Cardiac muscle cell (in vitro differentiated cells and primary cell): ENCODE measurements around the gene AP3D1. TPM values are rescaled to one million over a fixed set of nuclear protein-coding genes. Genes with fewer than 3 reads are reported as not detected.
A peak's percentile ranks its signal among the peaks of the same experiment; 100 is the strongest.

Experiments used
- DNase-seq, 2 donors: peaks; one replicate each; pipeline versions ENCODE4 v3.0.0 to v3.0.0-alpha.2; 2010 to 2017; ENCODE audit warnings: low read depth in 1 of 2, low spot score in 1 of 2
- H3K27ac ChIP-seq: fragments of 200-600 bp; sonication (generic); 2 replicates; pipeline ENCODE4 v1.5.1; 2016
- H3K27me3 ChIP-seq: fragments of 200-600 bp; sonication (generic); 2 replicates; pipeline ENCODE4 v1.6.0; 2016; ENCODE audit warnings: control low read depth
- H3K36me3 ChIP-seq: fragments of 200-600 bp; sonication (generic); 2 replicates; pipeline ENCODE4 v1.5.1; 2016; ENCODE audit warnings: control low read depth
- H3K4me1 ChIP-seq: fragments of 200-600 bp; sonication (generic); 2 replicates; pipeline ENCODE4 v1.8.1; 2017; ENCODE audit warnings: low read depth, mild to moderate bottlenecking, mixed run types
- H3K4me3 ChIP-seq: fragments of 200-600 bp; sonication (generic); 2 replicates; pipeline ENCODE4 v1.5.1; 2016; ENCODE audit warnings: mild to moderate bottlenecking
- H3K9me3 ChIP-seq: fragments of 200-600 bp; sonication (generic); 2 replicates; pipeline ENCODE4 v1.5.1; 2017; ENCODE audit warnings: low read depth, mild to moderate bottlenecking, control low read depth
- CTCF ChIP-seq: IDR thresholded peaks from 2 replicates; pipeline ENCODE4 v1.5.1; 2012; ENCODE audit warnings: low read depth, mild to moderate bottlenecking, low read length
- polyA plus RNA-seq: library from polyadenylated mRNA; unstranded; fragments of >200 nt; fragmentation: Nextera tagmentation; extraction: Ambion mirVana; gene quantifications from 2 replicates; pipeline ENCODE4 v1.2.1, GENCODE V29; 2016
- total RNA-seq: library from RNA; depleted of rRNA; stranded (reverse); fragments of >200 nt; gene quantifications from 2 replicates; pipeline ENCODE4 v1.2.3, GENCODE V29; 2016

AP3D1 gene
- total and polyA plus RNA-seq, 2 experiments from 2014 or later = 115 to 125 TPM

GRCh38 chr19:2173767-2174577 lies 22.6 kb upstream of the AP3D1 start:
- Histone ChIP-seq H3K27ac (peak overlapping the region; percentile 95), H3K27me3 (no peaks in the 10 kb centered on the region), H3K9me3 (no peaks in the 10 kb centered on the region), H3K4me3 (no peak overlapping the region), H3K4me1 (peaks cover 56% of the 10 kb centered on the region), H3K36me3 (no peaks in the 10 kb centered on the region)
- TF ChIP-seq CTCF = no peak
- DNase-seq = no peak

GRCh38 chr19:2173388-2173766 lies 22.0 kb upstream of the AP3D1 start:
- H3K36me3 ChIP-seq = no peaks in the 10 kb centered on the region
- H3K27ac ChIP-seq = peak overlapping the region; percentile 95
- no peak for TF ChIP-seq CTCF
- H3K4me3 ChIP-seq = no peak overlapping the region
- no peaks in the 10 kb centered on the region for H3K9me3 ChIP-seq
- DNase-seq = no peak
- H3K27me3 ChIP-seq = no peaks in the 10 kb centered on the region
- peaks cover 62% of the 10 kb centered on the region for H3K4me1 ChIP-seq

GRCh38 chr19:2171349-2172145 lies 20.2 kb upstream of the AP3D1 start:
- H3K27me3 ChIP-seq = no peaks in the 10 kb centered on the region
- H3K36me3 ChIP-seq = no peaks in the 10 kb centered on the region
- TF ChIP-seq CTCF = peak; percentile 19
- DNase-seq = peak; percentile 59 to 71
- H3K9me3 ChIP-seq = no peaks in the 10 kb centered on the region
- peak overlapping the region; percentile 95 for H3K27ac ChIP-seq
- H3K4me3 ChIP-seq = no peak overlapping the region
- peaks cover 73% of the 10 kb centered on the region for H3K4me1 ChIP-seq

GRCh38 chr19:2170987-2171348 lies 19.6 kb upstream of the AP3D1 start:
- Histone ChIP-seq H3K9me3 (no peaks in the 10 kb centered on the region), H3K4me1 (peaks cover 68% of the 10 kb centered on the region), H3K36me3 (no peaks in the 10 kb centered on the region), H3K4me3 (no peak overlapping the region), H3K27me3 (no peaks in the 10 kb centered on the region), H3K27ac (peak overlapping the region; percentile 95)
- no peak for DNase-seq
- TF ChIP-seq CTCF = no peak

- no peaks in the 10 kb centered on the region for H3K36me3 ChIP-seq
- TF ChIP-seq CTCF = no peak
- no peak overlapping the region for H3K4me3 ChIP-seq
- H3K27me3 ChIP-seq = no peaks in the 10 kb centered on the region
- peak overlapping the region; percentile 95 for H3K27ac ChIP-seq
- peaks cover 71% of the 10 kb centered on the region for H3K4me1 ChIP-seq
- DNase-seq = no peak
- H3K9me3 ChIP-seq = no peaks in the 10 kb centered on the region
These were observed 18.9 kb upstream of the AP3D1 start for GRCh38 chr19:2170219-2170618.
